Lower lobe of right lung (tissue), 2 donors: Measurements from ENCODE around the gene KANK3. TPM values are rescaled to one million over a fixed set of nuclear protein-coding genes. Genes with fewer than 3 reads are reported as not detected.

Source experiments
- ATAC-seq, 2 donors: fragments of 200-7000 bp; cut with Tn5 transposase; one replicate each; pipeline ENCODE4 v1.9.1; 2020 to 2022; ENCODE audit warnings: mild to moderate bottlenecking in 2 of 2, moderate library complexity in 2 of 2
- DNase-seq: peaks from one replicate; pipeline ENCODE4 v3.0.0-alpha.2; 2020
- H3K27ac ChIP-seq: fragments of 200-600 bp; one replicate; pipeline ENCODE4 v1.8.0; 2022
- H3K27me3 ChIP-seq: fragments of 200-600 bp; one replicate; pipeline ENCODE4 v1.8.0; 2022; ENCODE audit warnings: low read depth
- H3K36me3 ChIP-seq: fragments of 200-600 bp; one replicate; pipeline ENCODE4 v1.8.0; 2022; ENCODE audit warnings: mild to moderate bottlenecking
- H3K4me1 ChIP-seq: fragments of 200-600 bp; one replicate; pipeline ENCODE4 v1.8.0; 2022
- H3K4me3 ChIP-seq: fragments of 200-600 bp; one replicate; pipeline ENCODE4 v1.8.0; 2022; ENCODE audit warnings: mild to moderate bottlenecking
- H3K9me3 ChIP-seq: fragments of 200-600 bp; one replicate; pipeline ENCODE4 v1.8.0; 2022
- intact Hi-C: fragments of 100-400 bp; cut with DNase I; formaldehyde crosslinking; loops from one replicate; pipeline ENCODE4 v1.11.0; 2022
- total RNA-seq: library from RNA; stranded (reverse); fragmentation: NEBNext Ultra II Directional; extraction: Animal tissue kit (Norgen Biotek cat#: 25700); gene quantifications from one replicate; pipeline ENCODE4 v1.2.1, GENCODE V29; 2021
- TF ChIP-seq, protein P1 (sequence below): fragments of 200-600 bp; IDR thresholded peaks from one replicate; pipeline ENCODE4 v1.8.0; 2022; ENCODE audit warnings: antibody characterized with exemption, mild to moderate bottlenecking
- donor health status: DM: no; HTN: yes; CAD: no; lungs with severe emphysema.

The KANK3 gene
- total RNA-seq, 1 donor from 2014 or later: 49.0 TPM

GRCh38 chr19:8332976-8333766 is 9.9 kb downstream of the KANK3 start:
- intact Hi-C loops: no loop called here
- no peak overlapping the region for H3K27ac ChIP-seq

GRCh38 chr19:8331263-8331845 is 11.7 kb downstream of the KANK3 start:
- TF ChIP-seq, protein P1, sequence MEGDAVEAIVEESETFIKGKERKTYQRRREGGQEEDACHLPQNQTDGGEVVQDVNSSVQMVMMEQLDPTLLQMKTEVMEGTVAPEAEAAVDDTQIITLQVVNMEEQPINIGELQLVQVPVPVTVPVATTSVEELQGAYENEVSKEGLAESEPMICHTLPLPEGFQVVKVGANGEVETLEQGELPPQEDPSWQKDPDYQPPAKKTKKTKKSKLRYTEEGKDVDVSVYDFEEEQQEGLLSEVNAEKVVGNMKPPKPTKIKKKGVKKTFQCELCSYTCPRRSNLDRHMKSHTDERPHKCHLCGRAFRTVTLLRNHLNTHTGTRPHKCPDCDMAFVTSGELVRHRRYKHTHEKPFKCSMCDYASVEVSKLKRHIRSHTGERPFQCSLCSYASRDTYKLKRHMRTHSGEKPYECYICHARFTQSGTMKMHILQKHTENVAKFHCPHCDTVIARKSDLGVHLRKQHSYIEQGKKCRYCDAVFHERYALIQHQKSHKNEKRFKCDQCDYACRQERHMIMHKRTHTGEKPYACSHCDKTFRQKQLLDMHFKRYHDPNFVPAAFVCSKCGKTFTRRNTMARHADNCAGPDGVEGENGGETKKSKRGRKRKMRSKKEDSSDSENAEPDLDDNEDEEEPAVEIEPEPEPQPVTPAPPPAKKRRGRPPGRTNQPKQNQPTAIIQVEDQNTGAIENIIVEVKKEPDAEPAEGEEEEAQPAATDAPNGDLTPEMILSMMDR: no peak
- no peaks in the 10 kb centered on the region for H3K9me3 ChIP-seq
- H3K4me1 ChIP-seq: peaks cover 21% of the 10 kb centered on the region
- no peak for DNase-seq
- peaks cover 30% of the 10 kb centered on the region for H3K27me3 ChIP-seq
- no peak overlapping the region for H3K4me3 ChIP-seq
- no peak for ATAC-seq
- H3K27ac ChIP-seq: no peak overlapping the region
- intact Hi-C loops: no loop called here
- peaks cover 37% of the 10 kb centered on the region for H3K36me3 ChIP-seq

More at GRCh38 chr19:8332976-8333766, 9.9 kb downstream of the KANK3 start:
- no peak for DNase-seq
- Histone ChIP-seq H3K27me3 (peaks cover 30% of the 10 kb centered on the region), H3K4me3 (no peak overlapping the region), H3K9me3 (no peaks in the 10 kb centered on the region), H3K4me1 (peaks cover 21% of the 10 kb centered on the region), H3K36me3 (peaks cover 32% of the 10 kb centered on the region)
- ATAC-seq: no peak
- TF ChIP-seq, protein P1: no peak

DNA sequence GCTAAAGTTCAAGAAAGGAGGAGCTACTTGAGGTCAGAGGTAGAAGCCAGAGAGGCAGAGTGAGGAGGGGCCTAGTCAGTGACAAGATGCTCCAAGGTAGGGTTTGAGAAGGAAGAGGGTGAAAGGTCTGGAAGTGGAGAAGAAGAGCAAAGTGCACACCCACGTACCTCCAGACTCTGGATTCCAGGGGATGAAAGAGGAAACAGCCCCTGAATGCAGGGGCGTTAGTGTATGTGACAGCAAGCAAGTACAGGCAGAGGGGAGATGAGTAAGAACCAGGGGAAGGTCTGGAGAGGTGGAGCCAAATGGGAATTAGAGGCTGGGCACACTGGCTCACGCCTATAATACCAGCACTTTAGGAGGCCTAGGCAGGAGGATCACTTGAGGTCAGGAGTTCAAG is 13.1 kb downstream of the KANK3 start:
- no peak for ATAC-seq
- intact Hi-C loops: no loop called here

GRCh38 chr19:8325454-8325853 is 17.6 kb downstream of the KANK3 start:
- no peak overlapping the region for H3K4me3 ChIP-seq
- no peak overlapping the region for H3K27ac ChIP-seq
- peaks cover 33% of the 10 kb centered on the region for H3K4me1 ChIP-seq
- H3K27me3 ChIP-seq: no peaks in the 10 kb centered on the region
- intact Hi-C loops: no loop called here
- no peak for ATAC-seq
- H3K9me3 ChIP-seq: no peaks in the 10 kb centered on the region
- TF ChIP-seq, protein P1: no peak
- no peak for DNase-seq
- H3K36me3 ChIP-seq: peaks cover 43% of the 10 kb centered on the region

More for the DNA sequence above, 13.1 kb downstream of the KANK3 start:
- Histone ChIP-seq H3K27ac (no peak overlapping the region), H3K36me3 (peaks cover 38% of the 10 kb centered on the region), H3K9me3 (no peaks in the 10 kb centered on the region), H3K27me3 (peaks cover 23% of the 10 kb centered on the region), H3K4me1 (peaks cover 22% of the 10 kb centered on the region), H3K4me3 (no peak overlapping the region)
- TF ChIP-seq, protein P1: no peak
- DNase-seq: no peak

GRCh38 chr19:8324186-8325050 is 18.6 kb downstream of the KANK3 start:
- no peak for DNase-seq
- TF ChIP-seq, protein P1: no peak
- ATAC-seq: no peak
- intact Hi-C loops: no loop called here
- Histone ChIP-seq H3K4me1 (peaks cover 43% of the 10 kb centered on the region), H3K36me3 (peaks cover 36% of the 10 kb centered on the region), H3K27ac (no peak overlapping the region), H3K27me3 (no peaks in the 10 kb centered on the region), H3K4me3 (no peak overlapping the region), H3K9me3 (no peaks in the 10 kb centered on the region)
